Measurements from ENCODE around the gene CARD19. TPM values are rescaled to one million over a fixed set of nuclear protein-coding genes. Genes with fewer than 3 reads are reported as not detected.

CARD19 gene
- total and polyA plus RNA-seq, 9 donors = 5.0 to 67.6 (median 44.7) TPM

GRCh38 chr9:93147632-93148031 lies 51.6 kb downstream of the CARD19 start:
- H3K4me3 ChIP-seq = no peak overlapping the region
- no peak for DNase-seq
- no peaks in the 10 kb centered on the region for H3K27me3 ChIP-seq
- WGBS, 3 donors = 41 to 71% (median 43%) methylated on average over 2 of the region's 2 CpGs
- H3K4me1 ChIP-seq (ENCODE audit: insufficient read depth) = no peaks in the 10 kb centered on the region
- no peak for TF ChIP-seq CTCF (IDR thresholded peaks at IDR 0.05)
- no peak for TF ChIP-seq POLR2A (IDR thresholded peaks at IDR 0.05)
- no peak for TF ChIP-seq EP300 (IDR thresholded peaks at IDR 0.05)
- intact Hi-C loops (cut with DNase I) = loop anchor here in 1 of 4 donors (10.0 kb wide), 1 partner anchor 1893 kb away; no protein-coding TSS in a partner anchor
- H3K9me3 ChIP-seq = no peaks in the 10 kb centered on the region
- H3K27ac ChIP-seq = no peak overlapping the region
- no peaks in the 10 kb centered on the region for H3K36me3 ChIP-seq

GRCh38 chr9:93148721-93149120 lies 52.7 kb downstream of the CARD19 start:
- TF ChIP-seq CTCF (IDR thresholded peaks at IDR 0.05) (no peak), EP300 (IDR thresholded peaks at IDR 0.05) (no peak), POLR2A (IDR thresholded peaks at IDR 0.05) (no peak)
- DNase-seq = no peak
- no peaks in the 10 kb centered on the region for H3K36me3 ChIP-seq
- no peaks in the 10 kb centered on the region for H3K4me1 ChIP-seq (ENCODE audit: insufficient read depth)
- intact Hi-C loops (cut with DNase I) = loop anchor here in 1 of 4 donors (10.0 kb wide), 1 partner anchor 1894 kb away; no protein-coding TSS in a partner anchor
- no peak overlapping the region for H3K4me3 ChIP-seq
- no peaks in the 10 kb centered on the region for H3K9me3 ChIP-seq
- H3K27me3 ChIP-seq = no peaks in the 10 kb centered on the region
- H3K27ac ChIP-seq = no peak overlapping the region
- WGBS, 3 donors = 91 to 94% (median 92%) methylated on average over 2 of the region's 2 CpGs

- Histone ChIP-seq H3K4me3 (no peak overlapping the region), H3K36me3 (no peaks in the 10 kb centered on the region), H3K27me3 (no peaks in the 10 kb centered on the region), H3K4me1 (ENCODE audit: insufficient read depth) (no peaks in the 10 kb centered on the region), H3K9me3 (no peaks in the 10 kb centered on the region), H3K27ac (no peak overlapping the region)
- DNase-seq = no peak
- WGBS, 3 donors = 2 to 4% (median 4%) methylated on average over 1 of the region's 1 CpG
- TF ChIP-seq EP300 (IDR thresholded peaks at IDR 0.05) (no peak), POLR2A (IDR thresholded peaks at IDR 0.05) (no peak), CTCF (IDR thresholded peaks at IDR 0.05) (no peak)
- intact Hi-C loops (cut with DNase I) = loop anchor here in 1 of 4 donors (10.0 kb wide), 1 partner anchor 1895 kb away; no protein-coding TSS in a partner anchor
Measured at GRCh38 chr9:93149361-93149760, 53.3 kb downstream of the CARD19 start.

GRCh38 chr9:93151097-93151784 lies 55.2 kb downstream of the CARD19 start:
- no peak overlapping the region for H3K4me3 ChIP-seq
- DNase-seq = no peak
- H3K4me1 ChIP-seq (ENCODE audit: insufficient read depth) = no peaks in the 10 kb centered on the region
- H3K9me3 ChIP-seq = no peaks in the 10 kb centered on the region
- no peak for TF ChIP-seq EP300 (IDR thresholded peaks at IDR 0.05)
- TF ChIP-seq POLR2A (IDR thresholded peaks at IDR 0.05) = no peak
- TF ChIP-seq CTCF (IDR thresholded peaks at IDR 0.05) = no peak
- no peak overlapping the region for H3K27ac ChIP-seq
- H3K27me3 ChIP-seq = no peaks in the 10 kb centered on the region
- H3K36me3 ChIP-seq = no peaks in the 10 kb centered on the region
- WGBS, 3 donors = 88 to 92% (median 89%) methylated on average over 10 of the region's 10 CpGs
- intact Hi-C loops (cut with DNase I) = no loop called here

Measured in ovary (tissue), 9 donors.